ENCODE results near the gene MCM8.

Gene MCM8

GRCh38 chr20:6046432-6046831, 96.0 kb downstream of the MCM8 start:
- no peak for FAIRE-seq

- FAIRE-seq, result no peak
Observed at GRCh38 chr20:6048391-6048790, 97.9 kb downstream of the MCM8 start.

Measured in TTC549 (cell line).